Transverse colon (tissue), 4 donors: Measurements from ENCODE around the gene CRB2.

ENCODE experiments used
- CTCF ChIP-seq, 5 experiments: fragments of 200-600 bp in 3 of 5; fragments of 450-650 bp in 2 of 5; sonication (generic) in 3 of 5; IDR thresholded peaks; 1 replicate in 2 of 5; 2 replicates in 3 of 5; pipeline ENCODE4 v1.5.1; 2016 to 2017; ENCODE audit warnings: antibody characterized with exemption in 5 of 5, inconsistent platforms in 3 of 5, mild to moderate bottlenecking in 2 of 5, moderate library complexity in 1 of 5
- EP300 ChIP-seq: sonication (generic); formaldehyde crosslinking; IDR thresholded peaks from one replicate; pipeline ENCODE4 v1.6.1; 2017; ENCODE audit warnings: antibody characterized with exemption, low read depth
- POLR2A ChIP-seq: fragments of 450-650 bp; IDR thresholded peaks from one replicate; pipeline ENCODE4 v1.6.1; 2016; ENCODE audit warnings: antibody characterized with exemption, mild to moderate bottlenecking, moderate library complexity
- POLR2AphosphoS5 ChIP-seq, 3 donors: sonication (generic); formaldehyde crosslinking; IDR thresholded peaks; one replicate each; pipeline ENCODE4 v1.6.1; 2016; ENCODE audit warnings: antibody characterized with exemption in 3 of 3

GRCh38 chr9:123344192-123344949 is 11.6 kb upstream of the CRB2 start:
- TF ChIP-seq POLR2A (no peak), CTCF (IDR thresholded peaks at IDR 0.05) (no peak), POLR2AphosphoS5 (IDR thresholded peaks at IDR 0.05) (no peak), EP300 (no peak)
